B cell (primary cell): ENCODE measurements around the gene TRIM27. TPM values are rescaled to one million over a fixed set of nuclear protein-coding genes. Genes with fewer than 3 reads are reported as not detected.

Source experiments
- ATAC-seq: fragments of 200-7000 bp; cut with Tn5 transposase; one replicate; pipeline ENCODE4 v1.10.0; 2021; ENCODE audit warnings: low read depth, mild to moderate bottlenecking, moderate number of reproducible peaks, moderate library complexity
- CTCF ChIA-PET: fragments of 350-600 bp; sonication (Branson Sonifier 250); formaldehyde crosslinking; loops from one replicate; lab custom pipeline; 2021; ENCODE audit warnings: antibody characterized with exemption, inconsistent platforms; lab: Charles Lee
- POLR2A ChIA-PET: fragments of 350-600 bp; sonication (Branson Sonifier 250); formaldehyde crosslinking; loops from one replicate; lab custom pipeline; 2021; ENCODE audit warnings: antibody characterized with exemption; lab: Charles Lee
- DNase-seq: peaks from one replicate; pipeline ENCODE4 v3.0.0; 2013
- H2AFZ ChIP-seq: 2 replicates; pipeline ENCODE4 v1.6.1; 2012; ENCODE audit warnings: mild to moderate bottlenecking, low read depth, low read length; ENCODE audit not compliant: insufficient read depth, poor library complexity, severe bottlenecking
- H3K27ac ChIP-seq, 2 donors: 1 replicate in 1 of 2; 2 replicates in 1 of 2; pipeline ENCODE4 v1.5.1; 2012 to 2013; ENCODE audit warnings: low read length in 2 of 2, mild to moderate bottlenecking in 2 of 2, moderate library complexity in 1 of 2
- H3K27me3 ChIP-seq, 4 experiments: fragments of 200-600 bp in 1 of 4; sonication (generic) in 1 of 4; replicated peaks in 1 of 4; 1 replicate in 2 of 4; 2 replicates in 2 of 4; pipeline versions ENCODE4 v1.6.1 to v1.7.0; 2013 to 2016; ENCODE audit warnings: low read length in 3 of 4, mild to moderate bottlenecking in 2 of 4, mixed read lengths in 1 of 4, moderate library complexity in 1 of 4; ENCODE audit not compliant: insufficient read depth in 4 of 4, control insufficient read depth in 3 of 4; ENCODE audit errors: control extremely low read depth in 1 of 4
- H3K36me3 ChIP-seq, 2 experiments: replicated peaks in 1 of 2; 1 replicate in 1 of 2; 2 replicates in 1 of 2; pipeline versions ENCODE4 v1.6.1 to v1.7.1; 2013; ENCODE audit warnings: low read length in 1 of 2; ENCODE audit not compliant: insufficient read depth in 2 of 2, control insufficient read depth in 1 of 2; ENCODE audit errors: control extremely low read depth in 1 of 2, extremely low read depth in 1 of 2
- H3K4me1 ChIP-seq, 2 donors: fragments of 200-600 bp in 1 of 2; sonication (generic) in 1 of 2; 1 replicate in 1 of 2; 2 replicates in 1 of 2; pipeline versions ENCODE4 v1.5.1 to v1.6.1; 2013 to 2017; ENCODE audit warnings: low read length in 2 of 2; ENCODE audit not compliant: control insufficient read depth in 2 of 2, insufficient read depth in 2 of 2
- H3K4me2 ChIP-seq: replicated peaks from 2 replicates; pipeline ENCODE3; 2012; ENCODE audit warnings: mild to moderate bottlenecking, low read depth, low read length; ENCODE audit not compliant: poor library complexity, severe bottlenecking
- H3K4me3 ChIP-seq, 5 experiments: fragments of 200-600 bp in 1 of 5; sonication (generic) in 1 of 5; 1 replicate in 3 of 5; 2 replicates in 2 of 5; pipeline versions ENCODE4 v1.5.1 to v1.7.0; 2011 to 2016; ENCODE audit warnings: low read length in 4 of 5, mild to moderate bottlenecking in 4 of 5, low read depth in 2 of 5, control low read depth in 1 of 5, moderate library complexity in 1 of 5; ENCODE audit not compliant: insufficient read depth in 1 of 5; ENCODE audit errors: control extremely low read depth in 1 of 5, extremely low read depth in 1 of 5
- H3K79me2 ChIP-seq: fragments of 200-600 bp; sonication (generic); one replicate; pipeline ENCODE4 v1.6.0; 2016; ENCODE audit warnings: low read length; ENCODE audit not compliant: control insufficient read depth, insufficient read depth
- H3K9ac ChIP-seq: fragments of 200-600 bp; sonication (generic); 2 replicates; pipeline ENCODE4 v1.6.1; 2017; ENCODE audit warnings: mild to moderate bottlenecking, low read length, moderate library complexity
- H3K9me3 ChIP-seq, 3 donors: one replicate each; pipeline versions ENCODE4 v1.6.1 to v1.7.1; 2013; ENCODE audit warnings: low read length in 2 of 3; ENCODE audit not compliant: control insufficient read depth in 2 of 3, insufficient read depth in 1 of 3; ENCODE audit errors: control extremely low read depth in 1 of 3
- H4K20me1 ChIP-seq: 2 replicates; pipeline ENCODE4 v1.6.0; 2012; ENCODE audit warnings: mild to moderate bottlenecking, low read length; ENCODE audit not compliant: insufficient read depth, control insufficient read depth, poor library complexity, severe bottlenecking
- H3K27ac Mint-ChIP-seq: one replicate; pipeline ENCODE4 v1.8.0; 2021; ENCODE audit warnings: mixed read lengths
- H3K27me3 Mint-ChIP-seq: one replicate; pipeline ENCODE4 v1.8.0; 2021; ENCODE audit warnings: mixed read lengths
- H3K4me1 Mint-ChIP-seq: one replicate; pipeline ENCODE4 v1.8.0; 2021; ENCODE audit warnings: mixed read lengths
- H3K4me3 Mint-ChIP-seq: one replicate; pipeline ENCODE4 v1.8.0; 2021; ENCODE audit warnings: mixed read lengths
- H3K9me3 Mint-ChIP-seq: one replicate; pipeline ENCODE4 v1.8.0; 2022; ENCODE audit warnings: mixed read lengths; ENCODE audit not compliant: insufficient read depth
- EZH2 ChIP-seq: IDR thresholded peaks from 2 replicates; pipeline ENCODE4 v1.6.1; 2012; ENCODE audit warnings: borderline replicate concordance, low read depth, mild to moderate bottlenecking, moderate library complexity, low read length; ENCODE audit not compliant: insufficient read depth, poor library complexity, severe bottlenecking
- WGBS: methylation state at CpG from one replicate; pipeline ENCODE4 v1.1.5; 2013; ENCODE audit warnings: missing lambda C conversion rate; ENCODE audit not compliant: insufficient coverage; 5-methylcytosine and 5-hydroxymethylcytosine counted together
- intact Hi-C: fragments of 100-400 bp; cut with micrococcal nuclease; formaldehyde crosslinking; loops from one replicate; pipeline ENCODE4 v1.10.0; 2022
- polyA plus RNA-seq: library from polyadenylated mRNA; depleted of rRNA; stranded (reverse); fragments of >200 nt; gene quantifications from 2 replicates; pipeline ENCODE4 v1.2.3, GENCODE V29; 2012
- total RNA-seq, 2 donors: library from RNA; stranded (reverse); fragments of 120-200 nt in 1 of 2; gene quantifications; 1 replicate in 1 of 2; 2 replicates in 1 of 2; pipeline versions ENCODE4 v1.2.3 to v1.2.4, GENCODE V29; 2013 to 2022
- TF ChIP-seq, protein P1 (sequence below): fragments of 200-600 bp; IDR thresholded peaks from one replicate; pipeline ENCODE4 v1.8.0; 2022; ENCODE audit warnings: antibody characterized with exemption, mild to moderate bottlenecking

The TRIM27 gene
- total and polyA plus RNA-seq, 2 donors (not counting 1 experiment from before 2014, with no cell fraction given) = 48.3 to 70.0 TPM

DNA sequence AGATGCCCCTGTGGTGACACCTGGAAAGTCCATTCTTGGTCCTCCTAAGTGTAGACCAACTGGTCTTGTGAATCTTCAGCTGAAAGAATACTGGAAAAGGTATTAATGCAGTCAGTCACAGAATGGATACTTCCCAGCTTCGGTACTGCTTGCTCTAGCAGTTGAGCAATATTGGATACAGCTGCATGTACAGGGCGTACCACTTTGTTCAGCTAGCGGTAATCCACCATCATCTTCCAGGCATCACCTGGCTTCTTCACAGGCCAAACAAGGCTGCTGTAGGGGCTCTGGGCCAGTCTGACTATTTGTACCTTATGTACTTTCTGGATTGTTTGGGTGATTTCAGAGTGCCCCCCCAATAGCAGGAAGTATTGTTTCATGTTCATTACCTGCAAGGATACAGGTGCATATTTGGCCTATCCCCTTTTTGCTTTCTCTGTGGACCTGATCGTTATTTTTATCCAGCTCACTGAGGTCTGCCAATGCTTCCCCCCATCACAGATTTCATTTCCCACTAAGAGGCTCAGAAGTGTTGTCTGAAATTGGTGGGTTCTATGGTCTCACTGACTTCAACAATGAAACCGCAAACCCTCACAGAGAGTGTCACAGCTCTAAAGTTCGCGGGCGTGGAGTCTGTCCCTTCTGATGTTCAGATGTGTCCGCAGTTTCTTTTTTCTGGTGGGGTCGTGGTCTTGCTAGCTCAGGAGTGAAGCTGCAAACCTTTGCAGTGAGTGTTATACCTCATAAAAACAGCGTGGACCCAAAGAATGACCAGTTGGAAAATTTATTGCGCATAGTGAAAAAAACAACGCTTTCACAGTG lies 52.2 kb downstream of the TRIM27 start:
- Histone ChIP-seq H3K4me2 (no peak overlapping the region), H4K20me1 (no peaks in the 10 kb centered on the region), H3K36me3 (no peaks in the 10 kb centered on the region), H3K4me1 (peaks cover 4 to 5% of the 10 kb centered on the region in 2 donors), H3K9ac (no peak overlapping the region), H3K27ac (no peak overlapping the region), H2AFZ (no peak overlapping the region), H3K4me3 (no peak overlapping the region), H3K27me3 (peaks cover 0 to 5% (median 5%) of the 10 kb centered on the region in 4 experiments), H3K79me2 (no peaks in the 10 kb centered on the region), H3K9me3 (no peaks in the 10 kb centered on the region)
- DNase-seq (no peak), ATAC-seq (no peak)
- Mint-ChIP-seq H3K27ac (no peak overlapping the region), H3K9me3 (no peaks in the 10 kb centered on the region), H3K4me3 (no peak overlapping the region), H3K27me3 (peaks cover 14% of the 10 kb centered on the region), H3K4me1 (peaks cover 4% of the 10 kb centered on the region)
- ChIA-PET CTCF (interaction anchor here (0.5 kb wide), 1 partner anchor 152 kb away, joined by 3 read pairs; no protein-coding TSS in a partner anchor), POLR2A (no interaction called here)
- WGBS = 85% methylated on average over 8 of the region's 13 CpGs
- no peak for TF ChIP-seq EZH2
- TF ChIP-seq, protein P1, sequence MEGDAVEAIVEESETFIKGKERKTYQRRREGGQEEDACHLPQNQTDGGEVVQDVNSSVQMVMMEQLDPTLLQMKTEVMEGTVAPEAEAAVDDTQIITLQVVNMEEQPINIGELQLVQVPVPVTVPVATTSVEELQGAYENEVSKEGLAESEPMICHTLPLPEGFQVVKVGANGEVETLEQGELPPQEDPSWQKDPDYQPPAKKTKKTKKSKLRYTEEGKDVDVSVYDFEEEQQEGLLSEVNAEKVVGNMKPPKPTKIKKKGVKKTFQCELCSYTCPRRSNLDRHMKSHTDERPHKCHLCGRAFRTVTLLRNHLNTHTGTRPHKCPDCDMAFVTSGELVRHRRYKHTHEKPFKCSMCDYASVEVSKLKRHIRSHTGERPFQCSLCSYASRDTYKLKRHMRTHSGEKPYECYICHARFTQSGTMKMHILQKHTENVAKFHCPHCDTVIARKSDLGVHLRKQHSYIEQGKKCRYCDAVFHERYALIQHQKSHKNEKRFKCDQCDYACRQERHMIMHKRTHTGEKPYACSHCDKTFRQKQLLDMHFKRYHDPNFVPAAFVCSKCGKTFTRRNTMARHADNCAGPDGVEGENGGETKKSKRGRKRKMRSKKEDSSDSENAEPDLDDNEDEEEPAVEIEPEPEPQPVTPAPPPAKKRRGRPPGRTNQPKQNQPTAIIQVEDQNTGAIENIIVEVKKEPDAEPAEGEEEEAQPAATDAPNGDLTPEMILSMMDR = no peak
- intact Hi-C loops = no loop called here

- Histone ChIP-seq H3K9ac (no peak overlapping the region), H3K27me3 (peaks cover 0 to 4% (median 0%) of the 10 kb centered on the region in 4 experiments), H3K4me1 (peaks cover 14 to 15% of the 10 kb centered on the region in 2 donors), H3K27ac (no peak overlapping the region), H4K20me1 (no peaks in the 10 kb centered on the region), H3K4me3 (no peak overlapping the region), H3K9me3 (peaks cover 0 to 15% (median 14%) of the 10 kb centered on the region in 3 donors), H3K79me2 (no peaks in the 10 kb centered on the region), H3K4me2 (no peak overlapping the region), H2AFZ (no peak overlapping the region), H3K36me3 (no peaks in the 10 kb centered on the region)
- Mint-ChIP-seq H3K27ac (no peak overlapping the region), H3K4me3 (no peak overlapping the region), H3K9me3 (peaks cover 6% of the 10 kb centered on the region), H3K4me1 (peaks cover 20% of the 10 kb centered on the region), H3K27me3 (peaks cover under 1% of the 10 kb centered on the region)
- intact Hi-C loops = no loop called here
- no peak for TF ChIP-seq EZH2
- TF ChIP-seq, protein P1 = no peak
- DNase-seq = no peak
- CTCF ChIA-PET = no interaction called here
- no peak for ATAC-seq
- no CpG with 5 or more reads among the region's 2 CpGs for WGBS
- POLR2A ChIA-PET = no interaction called here
Observed at GRCh38 chr6:28868873-28869272, 54.9 kb downstream of the TRIM27 start.
